Thyroid gland (tissue), 4 donors: Measurements from ENCODE around the gene FSTL3. TPM values are rescaled to one million over a fixed set of nuclear protein-coding genes. Genes with fewer than 3 reads are reported as not detected.

ENCODE experiments used
- DNase-seq, 2 donors: peaks; one replicate each; pipeline ENCODE4 v3.0.0-alpha.2; 2019
- H3K27ac ChIP-seq, 3 donors: fragments of 200-600 bp; sonication (generic); 1 replicate in 2 of 3; 2 replicates in 1 of 3; pipeline ENCODE4 v1.5.1; 2016 to 2019; ENCODE audit warnings: mild to moderate bottlenecking in 1 of 3, moderate library complexity in 1 of 3
- H3K27me3 ChIP-seq: fragments of 200-600 bp; sonication (generic); one replicate; pipeline ENCODE4 v1.5.1; 2019
- H3K36me3 ChIP-seq, 2 donors: fragments of 200-600 bp; sonication (generic); one replicate each; pipeline ENCODE4 v1.5.1; 2016 to 2019
- H3K4me1 ChIP-seq, 2 donors: fragments of 200-600 bp; sonication (generic); one replicate each; pipeline ENCODE4 v1.5.1; 2017 to 2019
- H3K4me3 ChIP-seq, 3 donors: fragments of 200-600 bp; sonication (generic); replicated peaks in 1 of 3; 1 replicate in 2 of 3; 2 replicates in 1 of 3; pipeline ENCODE4 v1.5.1; 2016; ENCODE audit warnings: mild to moderate bottlenecking in 1 of 3
- H3K9me3 ChIP-seq: fragments of 200-600 bp; sonication (generic); one replicate; pipeline ENCODE4 v1.5.1; 2017
- CTCF ChIP-seq, 6 experiments: fragments of 200-600 bp in 3 of 6; fragments of 450-650 bp in 3 of 6; sonication (generic) in 3 of 6; IDR thresholded peaks; one replicate each; pipeline ENCODE4 v1.5.1; 2016 to 2019; ENCODE audit warnings: antibody characterized with exemption in 6 of 6, mild to moderate bottlenecking in 2 of 6, inconsistent platforms in 1 of 6, moderate library complexity in 1 of 6
- POLR2A ChIP-seq, 2 donors: fragments of 450-650 bp; IDR thresholded peaks; one replicate each; pipeline ENCODE4 v1.6.1; 2017; ENCODE audit warnings: antibody characterized with exemption in 2 of 2, mild to moderate bottlenecking in 2 of 2, moderate library complexity in 1 of 2
- WGBS, 2 donors: methylation state at CpG; one replicate each; pipeline ENCODE4 v1.1.5; 2017; 5-methylcytosine and 5-hydroxymethylcytosine counted together
- intact Hi-C: fragments of 100-400 bp; cut with DNase I; formaldehyde crosslinking; loops from one replicate; pipeline ENCODE4 v1.15.1; 2023
- total RNA-seq, 4 donors: library from RNA; depleted of rRNA; stranded (reverse); fragments of >200 nt; gene quantifications; one replicate each; pipeline ENCODE4 v1.2.3, GENCODE V29; 2016

FSTL3 gene
- total RNA-seq, 4 donors from 2014 or later, result 16.2 to 73.4 (median 62.9) TPM

GRCh38 chr19:685454-685931 lies 9.3 kb downstream of the FSTL3 start:
- no peak overlapping the region for H3K4me3 ChIP-seq
- TF ChIP-seq CTCF (IDR thresholded peaks at IDR 0.05) (no peak), POLR2A (IDR thresholded peaks at IDR 0.05) (no peak)
- intact Hi-C loops, result no loop called here
- H3K4me1 ChIP-seq, result peaks cover 0 to 5% of the 10 kb centered on the region in 2 donors
- DNase-seq, result no peak
- H3K27ac ChIP-seq, result no peak overlapping the region
- H3K36me3 ChIP-seq, result no peaks in the 10 kb centered on the region
- H3K27me3 ChIP-seq, result no peaks in the 10 kb centered on the region
- WGBS, 2 donors, result 84 to 86% methylated on average over 18 to 29 of the region's 31 CpGs
- no peaks in the 10 kb centered on the region for H3K9me3 ChIP-seq

GRCh38 chr19:686589-687297 lies 10.6 kb downstream of the FSTL3 start:
- 75 to 86% methylated on average over 8 to 14 of the region's 17 CpGs for WGBS, 2 donors
- intact Hi-C loops, result no loop called here
- H3K4me1 ChIP-seq, result no peaks in the 10 kb centered on the region
- DNase-seq, result no peak
- H3K4me3 ChIP-seq, result no peak overlapping the region
- no peaks in the 10 kb centered on the region for H3K9me3 ChIP-seq
- no peak for TF ChIP-seq POLR2A (IDR thresholded peaks at IDR 0.05)
- no peak for TF ChIP-seq CTCF (IDR thresholded peaks at IDR 0.05)
- no peaks in the 10 kb centered on the region for H3K27me3 ChIP-seq
- no peak overlapping the region for H3K27ac ChIP-seq
- no peaks in the 10 kb centered on the region for H3K36me3 ChIP-seq

GRCh38 chr19:687569-688166 lies 11.5 kb downstream of the FSTL3 start:
- H3K27ac ChIP-seq, result no peak overlapping the region
- H3K36me3 ChIP-seq, result no peaks in the 10 kb centered on the region
- no peaks in the 10 kb centered on the region for H3K27me3 ChIP-seq
- no peak for DNase-seq
- H3K9me3 ChIP-seq, result no peaks in the 10 kb centered on the region
- WGBS, 2 donors, result 83 to 93% methylated on average over 9 to 11 of the region's 11 CpGs
- TF ChIP-seq POLR2A (IDR thresholded peaks at IDR 0.05), result no peak
- no peaks in the 10 kb centered on the region for H3K4me1 ChIP-seq
- intact Hi-C loops, result no loop called here
- no peak overlapping the region for H3K4me3 ChIP-seq

GRCh38 chr19:688214-688613 lies 12.0 kb downstream of the FSTL3 start:
- WGBS, 2 donors, result 51 to 71% methylated on average over 15 of the region's 15 CpGs
- Histone ChIP-seq H3K4me1 (no peaks in the 10 kb centered on the region), H3K4me3 (no peak overlapping the region), H3K27me3 (no peaks in the 10 kb centered on the region), H3K36me3 (no peaks in the 10 kb centered on the region), H3K27ac (no peak overlapping the region), H3K9me3 (no peaks in the 10 kb centered on the region)
- intact Hi-C loops, result no loop called here
- DNase-seq, result no peak
- no peak for TF ChIP-seq POLR2A (IDR thresholded peaks at IDR 0.05)
- no peak for TF ChIP-seq CTCF (IDR thresholded peaks at IDR 0.05)

DNA sequence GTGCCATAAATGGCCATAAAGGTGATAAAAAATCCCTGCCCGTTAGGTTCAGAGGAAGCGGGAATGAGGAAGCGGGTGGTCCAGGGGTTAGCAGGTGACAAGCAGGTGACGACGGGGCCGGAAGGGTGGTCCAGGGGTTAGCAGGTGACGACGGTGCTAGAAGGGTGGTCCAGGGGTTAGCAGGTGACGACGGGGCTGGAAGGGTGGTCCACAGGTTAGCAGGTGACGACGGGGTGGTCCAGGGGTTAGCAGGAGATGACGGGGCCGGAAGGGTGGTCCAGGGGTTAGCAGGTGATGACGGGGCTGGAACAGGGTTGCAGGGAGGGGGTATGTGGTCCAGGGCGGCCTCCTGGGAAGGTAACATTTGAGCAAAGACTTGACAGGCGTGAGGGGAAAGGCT lies 12.8 kb downstream of the FSTL3 start:
- intact Hi-C loops, result no loop called here
- 75 to 83% methylated on average over 17 of the region's 17 CpGs for WGBS, 2 donors

More for the DNA sequence above, 12.8 kb downstream of the FSTL3 start:
- H3K9me3 ChIP-seq, result no peaks in the 10 kb centered on the region
- TF ChIP-seq CTCF (IDR thresholded peaks at IDR 0.05), result no peak
- no peak for TF ChIP-seq POLR2A (IDR thresholded peaks at IDR 0.05)
- no peaks in the 10 kb centered on the region for H3K36me3 ChIP-seq
- no peaks in the 10 kb centered on the region for H3K4me1 ChIP-seq
- no peak overlapping the region for H3K4me3 ChIP-seq
- DNase-seq, result no peak
- no peak overlapping the region for H3K27ac ChIP-seq
- H3K27me3 ChIP-seq, result no peaks in the 10 kb centered on the region
